Body of pancreas (tissue), 4 donors: ENCODE data around the gene ADAMTS17. TPM values are rescaled to one million over a fixed set of nuclear protein-coding genes. Genes with fewer than 3 reads are reported as not detected.
A peak's percentile ranks its signal among the peaks of the same experiment; 100 is the strongest.

Experiments
- ATAC-seq: fragments of 150-250 bp; one replicate; pipeline ENCODE4 v1.9.1; 2016
- DNase-seq, 4 donors: peaks; one replicate each; pipeline ENCODE4 v3.0.0-alpha.2; 2019
- H3K27ac ChIP-seq, 4 donors: fragments of 200-600 bp; sonication (generic); 1 replicate in 3 of 4; 2 replicates in 1 of 4; pipeline versions ENCODE4 v1.5.1 to v1.6.1; 2016 to 2019; ENCODE audit warnings: mild to moderate bottlenecking in 1 of 4, mixed read lengths in 1 of 4, moderate library complexity in 1 of 4
- H3K27me3 ChIP-seq, 2 donors: fragments of 200-600 bp; sonication (generic); one replicate each; pipeline ENCODE4 v1.6.0; 2016; ENCODE audit warnings: mild to moderate bottlenecking in 1 of 2
- H3K36me3 ChIP-seq, 2 donors: fragments of 200-600 bp; sonication (generic); replicated peaks in 1 of 2; 2 replicates each; pipeline ENCODE4 v1.5.1; 2016; ENCODE audit warnings: low read depth in 2 of 2; ENCODE audit not compliant: insufficient read depth in 1 of 2
- H3K4me1 ChIP-seq: fragments of 200-600 bp; sonication (generic); one replicate; pipeline ENCODE4 v1.6.0; 2016
- H3K4me3 ChIP-seq, 2 donors: fragments of 200-600 bp; sonication (generic); 1 replicate in 1 of 2; 2 replicates in 1 of 2; pipeline ENCODE4 v1.5.1; 2016 to 2019
- H3K9me3 ChIP-seq, 3 donors: fragments of 200-600 bp; sonication (generic); 1 replicate in 2 of 3; 2 replicates in 1 of 3; pipeline ENCODE4 v1.5.1; 2016
- CTCF ChIP-seq, 7 experiments: fragments of 450-650 bp in 4 of 7; fragments of 200-600 bp in 3 of 7; sonication (generic) in 3 of 7; IDR thresholded peaks; one replicate each; pipeline ENCODE4 v1.5.1; 2016 to 2019; ENCODE audit warnings: antibody characterized with exemption in 7 of 7
- POLR2A ChIP-seq, 3 donors: fragments of 450-650 bp; IDR thresholded peaks; one replicate each; pipeline ENCODE4 v1.6.1; 2016; ENCODE audit warnings: antibody characterized with exemption in 3 of 3, mild to moderate bottlenecking in 2 of 3
- WGBS, 2 donors: methylation state at CpG; one replicate each; pipeline ENCODE4 v1.1.5; 2017; 5-methylcytosine and 5-hydroxymethylcytosine counted together
- intact Hi-C: fragments of 100-400 bp; cut with DNase I; formaldehyde crosslinking; loops from one replicate; pipeline ENCODE4 v1.15.1; 2023
- total RNA-seq, 2 donors: library from RNA; depleted of rRNA; stranded (reverse); fragments of >200 nt; gene quantifications; one replicate each; pipeline ENCODE4 v1.1.0, GENCODE V29; 2016

The ADAMTS17 gene
- total RNA-seq, 2 donors from 2014 or later, result 24.6 to 26.0 TPM

- WGBS, 2 donors, result 94 to 99% methylated on average over 8 of the region's 11 CpGs
- intact Hi-C loops, result no loop called here
- H3K4me1 ChIP-seq, result peaks cover 11% of the 10 kb centered on the region
- TF ChIP-seq CTCF (IDR thresholded peaks at IDR 0.05) (no peak), POLR2A (IDR thresholded peaks at IDR 0.05) (no peak)
- no peak overlapping the region for H3K4me3 ChIP-seq
- no peaks in the 10 kb centered on the region for H3K36me3 ChIP-seq
- no peak overlapping the region for H3K27ac ChIP-seq
- DNase-seq (no peak), ATAC-seq (no peak)
- no peaks in the 10 kb centered on the region for H3K9me3 ChIP-seq
- H3K27me3 ChIP-seq, result no peaks in the 10 kb centered on the region
Measured at GRCh38 chr15:100107606-100108225, 234.1 kb downstream of the ADAMTS17 start.

GRCh38 chr15:100107151-100107550 lies 234.6 kb downstream of the ADAMTS17 start:
- DNase-seq (no peak), ATAC-seq (no peak)
- no peaks in the 10 kb centered on the region for H3K9me3 ChIP-seq
- no peak overlapping the region for H3K27ac ChIP-seq
- no peaks in the 10 kb centered on the region for H3K36me3 ChIP-seq
- TF ChIP-seq POLR2A (IDR thresholded peaks at IDR 0.05), result no peak
- TF ChIP-seq CTCF (IDR thresholded peaks at IDR 0.05), result no peak
- no peak overlapping the region for H3K4me3 ChIP-seq
- no peaks in the 10 kb centered on the region for H3K27me3 ChIP-seq
- H3K4me1 ChIP-seq, result peaks cover 11% of the 10 kb centered on the region
- WGBS, 2 donors, result 86 to 90% methylated on average over 5 to 8 of the region's 8 CpGs
- intact Hi-C loops, result no loop called here

GRCh38 chr15:100106732-100107131 lies 235.0 kb downstream of the ADAMTS17 start:
- TF ChIP-seq POLR2A (IDR thresholded peaks at IDR 0.05) (no peak), CTCF (IDR thresholded peaks at IDR 0.05) (no peak)
- no peak overlapping the region for H3K27ac ChIP-seq
- no peaks in the 10 kb centered on the region for H3K36me3 ChIP-seq
- DNase-seq (no peak), ATAC-seq (peak; percentile 57)
- H3K4me3 ChIP-seq, result no peak overlapping the region
- H3K4me1 ChIP-seq, result peaks cover 11% of the 10 kb centered on the region
- 32 to 42% methylated on average over 8 of the region's 8 CpGs for WGBS, 2 donors
- no peaks in the 10 kb centered on the region for H3K9me3 ChIP-seq
- H3K27me3 ChIP-seq, result no peaks in the 10 kb centered on the region
- intact Hi-C loops, result no loop called here

GRCh38 chr15:100105101-100105500 lies 236.7 kb downstream of the ADAMTS17 start:
- WGBS, 2 donors, result 95 to 96% methylated on average over 6 of the region's 6 CpGs
- peaks cover 11% of the 10 kb centered on the region for H3K4me1 ChIP-seq
- TF ChIP-seq POLR2A (IDR thresholded peaks at IDR 0.05), result no peak
- no peak for TF ChIP-seq CTCF (IDR thresholded peaks at IDR 0.05)
- H3K9me3 ChIP-seq, result no peaks in the 10 kb centered on the region
- no peaks in the 10 kb centered on the region for H3K36me3 ChIP-seq
- no peak overlapping the region for H3K27ac ChIP-seq
- ATAC-seq, result no peak
- no peaks in the 10 kb centered on the region for H3K27me3 ChIP-seq
- no peak overlapping the region for H3K4me3 ChIP-seq
- intact Hi-C loops, result no loop called here
- no peak for DNase-seq

GRCh38 chr15:100104245-100104644 lies 237.5 kb downstream of the ADAMTS17 start:
- DNase-seq (no peak), ATAC-seq (no peak)
- Histone ChIP-seq H3K36me3 (no peaks in the 10 kb centered on the region), H3K9me3 (no peaks in the 10 kb centered on the region), H3K4me1 (peaks cover 11% of the 10 kb centered on the region), H3K27me3 (no peaks in the 10 kb centered on the region), H3K4me3 (no peak overlapping the region), H3K27ac (no peak overlapping the region)
- WGBS, 2 donors, result 85 to 95% methylated on average over 3 of the region's 3 CpGs
- intact Hi-C loops, result no loop called here
- TF ChIP-seq POLR2A (IDR thresholded peaks at IDR 0.05), result no peak
- no peak for TF ChIP-seq CTCF (IDR thresholded peaks at IDR 0.05)
